OCI-LY3 (cell line): ENCODE data around the gene SNX15.

Source experiments
- EZH2phosphoT487 ChIP-seq: fragments of 200-600 bp; shearing (Covaris generic); IDR thresholded peaks from 2 replicates; pipeline ENCODE4 v1.6.1; 2018; ENCODE audit warnings: antibody characterized with exemption, mixed run types, low read depth
- TF ChIP-seq, protein P1 (sequence below): fragments of 200-600, 300-600 bp; sonication (generic); IDR thresholded peaks from 2 replicates; pipeline ENCODE4 v1.5.1; 2014; ENCODE audit warnings: antibody characterized with exemption, low read length, low read depth

DNA sequence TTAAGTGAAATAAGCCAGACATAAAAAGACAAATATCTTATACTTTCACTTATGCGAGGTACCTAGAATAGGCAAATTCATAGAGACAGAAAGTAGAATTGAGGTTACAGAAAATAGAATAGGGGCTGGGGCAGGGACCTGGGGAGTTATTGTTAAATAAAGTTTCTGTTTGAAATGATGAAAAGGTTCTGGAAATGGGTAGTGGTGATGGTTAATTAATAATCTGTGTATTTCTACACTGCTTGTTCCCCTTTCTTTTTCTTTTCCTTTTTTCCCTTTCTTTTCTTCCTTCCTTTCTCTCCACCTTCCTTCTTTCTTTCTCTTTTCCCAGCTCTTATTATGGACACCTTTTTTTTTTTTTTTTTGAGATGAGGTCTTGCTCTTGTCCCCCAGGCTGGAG is 28.3 kb downstream of the SNX15 start:
- TF ChIP-seq, protein P1, sequence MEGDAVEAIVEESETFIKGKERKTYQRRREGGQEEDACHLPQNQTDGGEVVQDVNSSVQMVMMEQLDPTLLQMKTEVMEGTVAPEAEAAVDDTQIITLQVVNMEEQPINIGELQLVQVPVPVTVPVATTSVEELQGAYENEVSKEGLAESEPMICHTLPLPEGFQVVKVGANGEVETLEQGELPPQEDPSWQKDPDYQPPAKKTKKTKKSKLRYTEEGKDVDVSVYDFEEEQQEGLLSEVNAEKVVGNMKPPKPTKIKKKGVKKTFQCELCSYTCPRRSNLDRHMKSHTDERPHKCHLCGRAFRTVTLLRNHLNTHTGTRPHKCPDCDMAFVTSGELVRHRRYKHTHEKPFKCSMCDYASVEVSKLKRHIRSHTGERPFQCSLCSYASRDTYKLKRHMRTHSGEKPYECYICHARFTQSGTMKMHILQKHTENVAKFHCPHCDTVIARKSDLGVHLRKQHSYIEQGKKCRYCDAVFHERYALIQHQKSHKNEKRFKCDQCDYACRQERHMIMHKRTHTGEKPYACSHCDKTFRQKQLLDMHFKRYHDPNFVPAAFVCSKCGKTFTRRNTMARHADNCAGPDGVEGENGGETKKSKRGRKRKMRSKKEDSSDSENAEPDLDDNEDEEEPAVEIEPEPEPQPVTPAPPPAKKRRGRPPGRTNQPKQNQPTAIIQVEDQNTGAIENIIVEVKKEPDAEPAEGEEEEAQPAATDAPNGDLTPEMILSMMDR = no peak
- no peak for TF ChIP-seq EZH2phosphoT487
